GM21825 (cell line): ENCODE data around the gene UBL3.

Source experiments
- ATAC-seq: cut with Tn5 transposase; IDR thresholded peaks from one replicate; pipeline ENCODE4 v1.9.1; 2021; ENCODE audit warnings: mild to moderate bottlenecking, moderate library complexity; ENCODE audit not compliant: unreplicated experiment

Gene UBL3

GRCh38 chr13:29850213-29850898 is at the start of gene UBL3:
Gene UBL3, minus strand, starts transcription at chr13:29850617. Its CDS starts 1,079 bp downstream, at chr13:29849538.
- peak; percentile 73 for ATAC-seq

GRCh38 chr13:29897102-29897501 is 46.7 kb upstream of the UBL3 start:
- ATAC-seq = no peak

DNA sequence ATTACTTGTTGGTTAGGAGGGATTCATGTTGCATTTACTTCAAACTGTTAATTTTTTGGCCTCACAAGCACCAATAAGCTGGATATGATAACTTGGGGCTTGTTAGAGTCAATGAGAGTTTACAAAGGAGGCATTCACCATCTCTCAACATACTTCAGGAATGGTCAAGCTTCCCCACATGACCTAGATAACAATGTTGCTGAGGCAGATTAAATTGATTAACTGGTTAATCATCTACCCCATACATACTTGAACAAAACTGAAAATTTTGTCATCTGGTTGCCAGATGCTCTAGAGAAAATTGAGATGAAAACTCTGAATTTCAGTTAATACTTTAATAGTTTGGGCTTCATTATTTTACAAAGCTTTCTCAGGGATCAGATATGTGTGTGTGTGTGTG is 43.0 kb upstream of the UBL3 start:
- ATAC-seq = no peak

DNA sequence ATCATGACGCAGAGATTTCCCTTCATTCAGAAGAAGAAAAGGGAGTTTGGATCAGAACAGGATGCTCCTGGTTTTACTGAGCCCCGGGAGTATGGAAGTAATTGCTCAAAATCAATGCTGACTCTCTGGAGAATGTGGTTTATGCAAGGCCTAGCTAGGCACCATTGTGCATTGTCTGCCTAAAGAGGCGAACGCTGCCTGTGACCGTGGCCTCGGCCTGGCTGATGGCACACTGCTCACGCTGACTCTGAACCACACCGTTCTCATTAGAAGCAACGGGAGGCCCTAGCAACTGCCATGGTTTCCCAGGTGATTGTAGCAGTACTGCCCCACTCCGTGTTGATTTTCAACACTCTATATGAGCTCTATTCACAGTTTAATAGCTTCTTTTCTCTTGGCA is 41.7 kb upstream of the UBL3 start:
- no peak for ATAC-seq

GRCh38 chr13:29889111-29889510 is 38.7 kb upstream of the UBL3 start:
- ATAC-seq = no peak

DNA sequence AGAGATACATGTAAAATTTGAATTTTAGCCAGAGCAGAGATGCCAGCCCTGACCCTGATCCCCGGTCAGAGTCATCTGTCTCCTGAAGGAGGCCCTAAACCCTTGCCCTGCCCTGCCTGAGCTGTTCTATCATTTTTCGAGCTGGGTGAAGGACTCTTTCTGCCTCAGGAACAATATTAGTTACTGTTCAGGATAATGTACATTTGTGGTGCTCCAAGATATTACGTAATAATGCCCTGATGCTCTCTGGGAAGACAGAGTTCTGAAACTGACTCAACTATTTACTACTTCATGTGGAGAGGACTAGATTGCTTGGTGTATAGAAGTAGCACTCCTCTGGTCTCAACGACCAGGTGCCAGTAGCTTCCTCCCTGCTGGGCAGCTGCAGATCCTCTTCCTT is 37.9 kb upstream of the UBL3 start:
- no peak for ATAC-seq

GRCh38 chr13:29887686-29888085 is 37.3 kb upstream of the UBL3 start:
- no peak for ATAC-seq

- ATAC-seq = no peak
Observed at GRCh38 chr13:29887030-29887557, 36.7 kb upstream of the UBL3 start.

- no peak for ATAC-seq
Observed at GRCh38 chr13:29886446-29886845, 36.0 kb upstream of the UBL3 start.

GRCh38 chr13:29885989-29886388 is 35.6 kb upstream of the UBL3 start:
- ATAC-seq = no peak

DNA sequence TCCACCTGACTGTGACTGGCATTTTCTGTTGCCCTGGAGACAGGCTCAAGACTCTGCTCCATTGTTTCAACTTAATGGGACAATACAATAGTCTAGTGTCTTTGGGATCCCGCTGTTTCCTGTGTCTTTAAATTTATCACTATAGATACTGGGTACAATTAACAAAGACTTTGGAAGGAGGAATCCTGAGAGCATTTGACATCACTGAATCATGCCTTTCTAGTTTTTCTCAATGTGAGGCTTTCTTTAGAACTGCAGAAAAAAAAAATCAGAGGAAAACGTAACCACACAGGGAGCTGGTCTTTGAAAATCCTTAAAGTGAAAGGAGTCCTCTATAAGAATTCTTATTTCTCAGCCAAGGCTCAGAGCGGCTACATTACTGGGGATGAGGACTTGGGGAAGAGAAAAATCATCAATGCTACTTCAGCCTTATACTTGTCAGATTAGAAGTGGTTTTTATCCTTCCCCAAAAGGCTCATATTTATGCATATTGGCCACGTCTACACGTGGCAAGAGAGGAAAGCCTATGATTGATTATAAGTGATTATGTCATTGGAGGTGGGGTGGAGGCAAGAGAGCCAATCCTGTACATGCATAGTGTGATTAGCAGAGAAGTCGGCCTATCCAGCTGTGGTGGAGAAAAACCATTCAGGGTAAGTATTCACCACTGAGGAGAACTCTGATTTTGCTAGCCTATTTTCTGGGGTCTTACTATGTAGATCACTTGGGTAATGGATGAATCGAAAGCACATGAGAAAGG is 34.4 kb upstream of the UBL3 start:
- ATAC-seq = no peak

DNA sequence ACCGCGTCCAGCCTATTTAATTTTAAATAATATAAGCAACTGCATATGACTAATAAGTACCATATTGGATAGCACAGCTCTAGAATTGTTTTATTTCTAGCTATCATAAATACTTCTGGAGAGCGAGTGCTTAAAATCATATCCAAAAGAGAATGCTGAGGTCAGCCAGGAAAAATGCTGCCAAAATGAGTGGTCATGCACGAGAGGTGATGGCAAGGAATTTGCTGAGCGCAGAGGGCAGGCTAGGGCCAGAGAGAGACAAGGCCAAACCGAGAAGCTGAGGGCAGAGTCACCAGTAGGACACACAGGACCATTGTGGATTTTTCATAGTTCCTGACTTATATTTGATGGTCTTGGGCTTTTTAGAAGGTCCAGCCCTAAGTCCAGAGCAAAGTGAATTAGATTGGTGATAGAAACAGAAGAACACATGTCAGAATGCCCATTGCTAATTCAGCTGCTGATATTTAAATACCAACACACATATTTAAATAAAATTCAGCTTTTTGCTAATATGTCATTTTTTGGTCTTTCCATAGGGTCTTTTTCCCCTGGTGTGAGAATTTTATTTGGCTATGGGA is 33.6 kb upstream of the UBL3 start:
- no peak for ATAC-seq

GRCh38 chr13:29882076-29882475 is 31.7 kb upstream of the UBL3 start:
- ATAC-seq = no peak

DNA sequence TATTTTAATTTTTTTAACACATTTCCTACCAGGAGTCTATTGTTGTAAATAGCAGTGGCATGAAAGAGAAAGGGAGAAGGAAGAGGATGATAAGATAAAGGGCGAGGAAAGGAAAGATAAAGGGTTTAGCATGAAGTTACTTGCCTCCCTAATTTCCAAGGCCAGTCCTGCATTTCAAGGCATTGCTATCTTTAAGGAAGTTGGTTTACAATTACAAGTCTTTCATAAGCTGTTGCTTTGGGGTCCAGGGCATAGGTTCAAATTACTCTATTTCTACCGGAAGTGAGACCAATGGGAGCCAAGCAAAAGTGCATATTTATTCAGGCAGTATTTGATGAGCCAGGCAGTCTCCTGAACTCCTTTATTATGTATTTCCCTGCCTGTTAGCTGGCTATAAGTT is 27.7 kb upstream of the UBL3 start:
- ATAC-seq = no peak

DNA sequence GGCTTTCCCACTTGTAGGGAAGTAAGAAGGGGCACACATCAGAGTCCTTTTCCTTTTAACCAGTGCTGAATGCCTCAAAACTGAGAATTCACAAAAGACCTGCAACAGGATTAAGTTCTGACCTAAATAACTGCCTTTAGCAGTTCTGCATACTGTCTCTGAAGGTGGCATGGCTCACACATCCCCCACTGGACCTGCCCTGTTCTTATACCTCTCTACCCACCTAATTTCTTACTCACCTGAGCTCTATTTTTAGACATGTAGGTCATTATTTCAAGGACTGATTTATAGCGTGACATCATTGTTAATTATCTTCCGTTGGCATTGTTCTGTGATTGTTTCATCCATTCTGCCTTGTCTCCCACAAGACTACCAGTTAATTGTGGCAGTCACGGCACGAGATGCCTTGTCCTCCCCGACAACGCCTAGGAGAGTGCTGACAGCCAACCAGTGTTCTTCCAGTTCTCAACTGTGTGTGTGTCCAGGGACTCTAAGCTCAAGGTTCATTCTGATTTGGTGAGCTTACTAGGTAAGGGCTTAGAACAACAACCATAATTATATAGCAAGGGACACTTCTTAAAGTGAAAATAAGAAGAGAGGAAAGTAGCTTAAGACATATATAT is 27.1 kb upstream of the UBL3 start:
- ATAC-seq = no peak

DNA sequence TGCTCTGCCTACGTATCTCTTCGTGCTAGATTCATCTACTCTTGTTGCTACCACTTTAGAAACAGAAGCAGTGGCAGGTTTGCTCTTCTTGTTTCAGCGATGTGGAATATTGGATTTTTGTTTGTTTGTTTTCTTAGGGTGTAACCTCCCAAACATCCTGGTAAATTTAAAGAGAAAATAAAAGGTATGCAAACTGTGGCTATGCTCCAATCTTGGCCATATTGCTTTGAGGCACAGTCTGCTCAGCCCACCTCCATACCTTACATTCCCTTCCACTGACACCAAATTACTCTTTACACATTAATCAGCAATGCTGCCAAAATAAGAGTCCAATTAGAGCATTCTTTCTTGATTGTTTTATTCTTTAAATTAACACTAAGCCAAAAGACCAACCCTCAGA is 25.2 kb upstream of the UBL3 start:
- ATAC-seq = no peak

DNA sequence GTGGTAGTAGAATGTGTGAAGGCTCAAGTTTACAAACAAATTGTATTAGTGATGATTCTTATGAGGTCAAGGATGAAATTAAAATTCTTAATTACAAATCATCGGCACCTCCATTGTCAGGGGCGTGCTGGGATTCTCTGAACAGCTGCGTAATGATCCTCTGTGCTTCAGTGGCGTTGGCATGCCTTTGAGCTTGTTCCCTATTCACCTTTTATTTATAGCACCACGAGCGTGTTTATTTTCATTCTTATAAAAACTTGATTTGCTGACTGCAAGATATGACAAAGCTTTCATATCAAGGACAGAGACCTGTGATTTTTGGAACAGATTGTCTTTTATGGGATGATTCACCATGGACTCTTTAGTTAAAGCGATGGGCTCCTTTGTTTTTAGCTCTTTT is 18.2 kb upstream of the UBL3 start:
- ATAC-seq = no peak

DNA sequence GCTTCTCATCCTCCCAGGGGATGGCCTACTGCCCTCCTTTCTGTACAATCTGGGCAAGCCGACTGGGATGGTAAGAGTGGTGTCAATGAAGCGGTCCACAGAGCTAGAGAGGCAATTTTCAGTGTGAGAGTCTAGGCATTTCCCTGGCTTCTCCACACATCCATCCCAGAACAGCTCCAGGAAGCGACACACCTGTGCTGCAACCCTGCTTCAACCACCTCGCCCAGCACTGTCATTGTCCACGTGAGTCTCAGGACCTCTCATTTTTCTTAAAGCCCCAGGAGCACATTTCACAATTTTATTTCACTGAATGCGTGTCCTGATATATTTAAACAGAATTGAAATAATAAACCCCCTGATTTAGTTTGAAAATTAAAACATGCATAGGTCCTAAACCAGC is 15.5 kb upstream of the UBL3 start:
- ATAC-seq = no peak

DNA sequence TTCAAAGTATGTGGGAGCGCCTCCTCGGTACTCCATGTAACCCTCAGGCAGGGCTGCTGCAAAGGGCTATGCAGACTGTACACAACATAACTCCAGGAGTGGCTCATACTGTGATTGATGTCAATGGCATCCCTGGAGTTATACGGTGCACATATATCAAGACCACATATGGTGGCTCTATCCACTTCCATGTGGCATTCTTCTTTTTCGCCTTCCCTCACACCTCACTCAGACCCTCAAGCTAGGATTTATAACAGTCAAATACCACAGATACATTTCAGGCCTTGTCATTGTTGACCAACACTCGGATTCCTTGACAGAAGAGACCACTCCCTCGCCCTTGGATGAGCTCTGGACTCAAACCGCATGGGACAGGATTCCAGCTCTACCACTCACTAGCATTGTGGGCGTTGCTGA is 11.3 kb upstream of the UBL3 start:
- ATAC-seq = no peak

- ATAC-seq = no peak
Observed at GRCh38 chr13:29859971-29860370, 9.6 kb upstream of the UBL3 start.

DNA sequence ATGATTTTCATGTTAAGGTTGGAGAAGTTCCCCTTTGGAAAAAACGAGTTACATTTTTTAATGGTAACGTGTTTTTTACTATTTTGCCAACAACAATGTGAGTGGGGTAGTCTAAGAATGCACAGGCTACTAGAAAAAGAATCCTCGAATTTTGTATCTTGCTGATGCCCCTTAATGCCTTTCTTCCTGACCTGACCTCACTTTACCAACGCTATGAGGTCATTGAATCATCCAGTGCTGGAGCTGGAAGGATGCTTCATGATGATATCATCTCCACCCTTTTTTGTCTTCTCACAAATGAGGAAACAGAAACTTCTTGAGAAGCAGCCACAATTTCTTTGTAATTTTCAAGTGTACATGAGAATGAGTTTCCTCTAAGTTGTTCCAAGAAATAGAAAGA is 8.2 kb upstream of the UBL3 start:
- no peak for ATAC-seq

- no peak for ATAC-seq
Observed at GRCh38 chr13:29858231-29858630, 7.8 kb upstream of the UBL3 start.
